ENCODE results near the gene FOXO1. TPM values are rescaled to one million over a fixed set of nuclear protein-coding genes. Genes with fewer than 3 reads are reported as not detected.

FOXO1 gene
- total RNA-seq, 4 donors from 2014 or later: 153 to 194 (median 176) TPM

- 86 to 93% methylated on average over 9 to 27 of the region's 27 CpGs for WGBS, 2 donors
- no peaks in the 10 kb centered on the region for H3K27me3 ChIP-seq
- no peak overlapping the region for H3K27ac ChIP-seq
- H3K36me3 ChIP-seq: peaks cover 0 to 5% (median 0%) of the 10 kb centered on the region in 3 donors
- no peak for DNase-seq (ENCODE audit: low spot score in 2 of 2)
- peaks cover 0 to 3% (median 0%) of the 10 kb centered on the region in 4 donors for H3K9me3 ChIP-seq
- H3K4me1 ChIP-seq: peaks cover 0 to 10% (median 3%) of the 10 kb centered on the region in 4 donors
- TF ChIP-seq CTCF (IDR thresholded peaks at IDR 0.05) (no peak), EP300 (IDR thresholded peaks at IDR 0.05) (no peak), POLR2A (IDR thresholded peaks at IDR 0.05) (no peak)
- no peak overlapping the region for H3K4me3 ChIP-seq
Observed at GRCh38 chr13:40535345-40535836, 131.1 kb downstream of the FOXO1 start.

GRCh38 chr13:40534456-40534855 is 132.0 kb downstream of the FOXO1 start:
- H3K27me3 ChIP-seq: no peaks in the 10 kb centered on the region
- WGBS, 2 donors: 84 to 89% methylated on average over 4 of the region's 4 CpGs
- H3K27ac ChIP-seq: no peak overlapping the region
- no peak for TF ChIP-seq CTCF (IDR thresholded peaks at IDR 0.05)
- TF ChIP-seq EP300 (IDR thresholded peaks at IDR 0.05): no peak
- TF ChIP-seq POLR2A (IDR thresholded peaks at IDR 0.05): no peak
- peaks cover 0 to 5% (median 0%) of the 10 kb centered on the region in 3 donors for H3K36me3 ChIP-seq
- no peak for DNase-seq (ENCODE audit: low spot score in 2 of 2)
- H3K9me3 ChIP-seq: peaks cover 0 to 3% (median under 1%) of the 10 kb centered on the region in 4 donors
- peaks cover 0 to under 1% (median 0%) of the 10 kb centered on the region in 4 donors for H3K4me1 ChIP-seq
- no peak overlapping the region for H3K4me3 ChIP-seq

GRCh38 chr13:40533072-40533471 is 133.4 kb downstream of the FOXO1 start:
- Histone ChIP-seq H3K4me1 (no peaks in the 10 kb centered on the region), H3K27ac (no peak overlapping the region), H3K9me3 (peaks cover 0 to 15% (median 2%) of the 10 kb centered on the region in 4 donors), H3K27me3 (no peaks in the 10 kb centered on the region), H3K36me3 (peaks cover 0 to 11% (median 0%) of the 10 kb centered on the region in 3 donors), H3K4me3 (no peak overlapping the region)
- no peak for DNase-seq (ENCODE audit: low spot score in 2 of 2)
- no peak for TF ChIP-seq EP300 (IDR thresholded peaks at IDR 0.05)
- no peak for TF ChIP-seq CTCF (IDR thresholded peaks at IDR 0.05)
- no peak for TF ChIP-seq POLR2A (IDR thresholded peaks at IDR 0.05)
- WGBS, 2 donors: 80 to 90% methylated on average over 8 of the region's 8 CpGs

GRCh38 chr13:40530961-40531360 is 135.5 kb downstream of the FOXO1 start:
- WGBS, 2 donors: 87 to 89% methylated on average over 1 of the region's 1 CpG
- H3K27ac ChIP-seq: no peak overlapping the region
- TF ChIP-seq EP300 (IDR thresholded peaks at IDR 0.05) (no peak), POLR2A (IDR thresholded peaks at IDR 0.05) (no peak), CTCF (IDR thresholded peaks at IDR 0.05) (no peak)

GRCh38 chr13:40528881-40529280 is 137.6 kb downstream of the FOXO1 start:
- WGBS, 2 donors: 78 to 87% methylated on average over 6 of the region's 6 CpGs
- TF ChIP-seq CTCF (IDR thresholded peaks at IDR 0.05) (no peak), POLR2A (IDR thresholded peaks at IDR 0.05) (no peak), EP300 (IDR thresholded peaks at IDR 0.05) (no peak)
- Histone ChIP-seq H3K4me3 (no peak overlapping the region), H3K36me3 (peaks cover 0 to 21% (median 0%) of the 10 kb centered on the region in 3 donors), H3K27ac (no peak overlapping the region), H3K27me3 (no peaks in the 10 kb centered on the region), H3K9me3 (peaks cover 0 to 26% (median 3%) of the 10 kb centered on the region in 4 donors), H3K4me1 (no peaks in the 10 kb centered on the region)
- no peak for DNase-seq (ENCODE audit: low spot score in 2 of 2)

More at GRCh38 chr13:40530961-40531360, 135.5 kb downstream of the FOXO1 start:
- Histone ChIP-seq H3K4me3 (no peak overlapping the region), H3K27me3 (no peaks in the 10 kb centered on the region), H3K36me3 (peaks cover 0 to 21% (median 0%) of the 10 kb centered on the region in 3 donors), H3K9me3 (peaks cover 0 to 26% (median 3%) of the 10 kb centered on the region in 4 donors), H3K4me1 (no peaks in the 10 kb centered on the region)
- no peak for DNase-seq (ENCODE audit: low spot score in 2 of 2)
